Hematopoietic multipotent progenitor cell treated with erythropoietin and hydrocortisone succinate and interleukin-3 and kit ligand, for 8 days (in vitro differentiated cells): ENCODE data around the gene ZSCAN9.
A peak's percentile ranks its signal among the peaks of the same experiment; 100 is the strongest.

Experiments used
- DNase-seq: peaks from one replicate; pipeline ENCODE4 v3.0.0-alpha.2; 2015

The ZSCAN9 gene

DNA sequence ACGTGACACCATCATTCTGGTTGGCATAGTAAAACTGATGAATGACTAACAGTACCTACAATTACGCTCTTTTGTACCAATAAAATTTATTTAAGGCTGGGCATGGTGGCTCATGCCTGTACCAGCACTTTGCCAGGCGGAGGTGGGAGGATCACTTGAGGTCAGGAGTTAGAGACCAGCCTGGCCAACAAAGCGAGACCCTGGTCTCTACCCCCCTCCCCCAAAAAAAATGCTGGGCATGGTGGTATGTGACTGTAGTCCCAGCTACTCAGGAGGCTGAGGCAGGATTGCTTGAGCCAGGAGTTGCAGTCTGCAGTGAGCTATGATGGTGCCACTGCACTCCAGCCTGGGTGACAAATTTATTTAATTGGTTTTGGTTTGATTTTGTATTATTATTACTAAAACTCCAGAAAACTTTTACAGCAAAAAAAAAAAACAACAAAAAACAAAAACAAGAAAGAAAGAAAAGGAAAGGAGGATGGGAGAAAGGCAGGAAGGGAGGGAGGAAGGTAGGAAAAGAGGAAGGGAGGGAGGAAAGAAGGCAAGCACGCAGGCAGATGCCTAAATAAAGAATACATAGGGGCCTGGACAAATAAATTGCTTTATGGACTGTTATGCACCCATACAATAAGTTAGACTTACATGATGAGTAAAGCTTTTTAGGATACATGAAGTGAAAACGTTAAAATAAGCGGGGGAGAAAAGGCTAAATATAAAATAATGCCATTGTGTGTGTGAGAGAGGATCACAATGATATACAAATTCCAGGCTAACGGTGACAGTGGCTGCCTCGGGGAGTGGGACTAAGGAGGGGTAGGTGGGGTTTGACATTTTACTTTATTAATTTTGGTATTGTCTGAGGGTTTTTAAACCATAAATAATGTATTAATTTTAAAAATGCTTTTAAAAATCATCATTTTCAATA lies 682 bp upstream of the ZSCAN9 start:
- no peak for DNase-seq

DNA sequence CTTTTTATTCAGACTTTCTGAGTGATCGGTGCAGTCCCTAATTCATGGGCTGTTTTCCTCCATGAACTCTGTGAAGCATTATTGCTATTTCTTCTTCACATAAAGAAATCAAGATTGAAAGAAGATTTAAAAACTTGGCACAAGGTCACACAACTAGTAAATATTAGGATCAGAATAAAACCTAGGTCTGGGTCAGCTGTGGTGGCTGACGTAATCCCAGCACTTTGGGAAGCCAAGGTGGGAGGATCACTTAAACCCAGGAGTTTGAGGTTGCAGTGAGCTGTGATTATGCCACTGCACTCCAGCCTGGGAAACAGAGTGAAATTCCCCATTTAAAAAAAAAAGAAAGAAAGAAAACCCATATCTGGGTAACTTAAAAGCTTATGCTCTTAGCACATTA lies 1.4 kb downstream of the ZSCAN9 start:
- DNase-seq: no peak

DNA sequence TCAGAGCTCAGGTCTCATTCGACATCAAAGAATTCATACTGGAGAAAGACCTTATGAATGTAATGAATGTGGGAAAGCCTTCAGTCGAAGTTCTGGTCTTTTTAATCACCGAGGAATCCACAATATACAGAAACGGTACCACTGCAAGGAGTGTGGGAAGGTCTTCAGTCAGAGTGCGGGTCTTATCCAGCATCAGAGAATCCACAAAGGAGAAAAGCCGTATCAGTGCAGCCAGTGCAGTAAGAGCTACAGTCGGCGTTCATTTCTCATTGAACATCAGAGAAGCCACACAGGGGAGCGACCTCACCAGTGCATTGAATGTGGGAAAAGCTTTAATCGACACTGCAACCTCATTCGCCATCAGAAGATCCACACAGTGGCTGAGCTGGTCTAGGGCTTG lies 7.7 kb downstream of the ZSCAN9 start:
- DNase-seq: no peak

DNA sequence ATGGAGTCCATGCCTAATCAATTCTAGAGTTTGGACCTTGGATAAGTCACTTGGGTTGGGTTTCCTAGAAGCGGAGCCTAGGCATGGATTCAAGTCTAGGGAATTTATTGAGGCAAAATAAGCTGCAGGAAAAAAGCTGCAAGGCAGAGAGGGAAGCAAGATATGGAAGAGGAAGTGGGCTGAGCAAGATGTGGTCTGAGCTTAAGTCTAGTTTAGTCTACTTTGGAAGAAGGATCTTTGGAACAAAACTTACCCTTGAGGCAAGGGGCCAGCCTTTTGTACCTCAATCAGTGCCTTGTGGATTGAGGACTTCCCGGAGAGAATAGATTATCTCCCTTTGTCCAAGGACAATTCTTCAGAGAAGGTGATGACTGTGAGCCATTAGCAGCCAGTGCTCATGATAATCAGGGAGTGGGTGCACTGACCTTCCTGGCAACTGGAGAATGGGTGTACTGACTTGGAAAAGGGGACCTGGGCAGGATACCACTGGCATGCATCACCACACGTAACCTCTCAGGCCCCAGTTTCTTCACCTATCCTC lies 10.9 kb downstream of the ZSCAN9 start:
- DNase-seq: no peak

DNA sequence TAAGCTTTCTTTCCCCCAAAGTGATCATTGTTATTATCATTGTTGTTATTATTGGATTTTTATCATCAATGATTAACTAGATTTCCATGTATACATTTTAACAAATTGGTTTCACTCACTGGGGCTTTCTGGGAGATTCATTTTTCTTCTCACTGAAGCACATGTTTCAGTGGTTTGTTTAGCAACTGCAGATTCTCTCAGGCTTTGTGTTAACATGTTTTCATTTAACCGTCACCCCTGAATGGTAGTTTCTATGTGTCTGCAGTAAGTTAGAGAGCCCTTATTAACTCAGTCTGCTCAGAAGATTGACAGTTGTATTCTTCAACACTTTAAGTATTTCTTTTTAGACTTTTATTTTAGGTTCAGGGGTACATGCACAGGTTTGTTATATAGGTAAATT lies 14.6 kb downstream of the ZSCAN9 start:
- no peak for DNase-seq

DNA sequence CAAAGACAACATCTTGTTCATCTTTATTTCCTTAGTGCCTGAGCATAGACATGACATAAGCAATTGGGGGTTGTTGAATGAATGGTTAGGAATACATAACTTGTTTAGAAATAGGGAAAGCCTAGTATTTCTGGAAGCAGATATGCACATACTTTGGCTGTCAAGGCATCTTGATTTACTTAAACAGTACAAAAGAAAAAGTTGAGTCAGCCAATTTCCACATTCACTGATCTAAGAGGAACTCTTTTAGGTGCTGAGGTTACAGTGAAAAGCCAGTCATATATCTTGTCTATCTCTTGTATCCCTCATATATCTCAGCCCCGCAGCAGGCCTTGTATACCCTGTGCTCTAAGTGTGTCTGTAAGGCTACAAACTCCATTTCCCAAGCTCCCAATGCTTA lies 15.4 kb downstream of the ZSCAN9 start:
- DNase-seq: no peak

DNA sequence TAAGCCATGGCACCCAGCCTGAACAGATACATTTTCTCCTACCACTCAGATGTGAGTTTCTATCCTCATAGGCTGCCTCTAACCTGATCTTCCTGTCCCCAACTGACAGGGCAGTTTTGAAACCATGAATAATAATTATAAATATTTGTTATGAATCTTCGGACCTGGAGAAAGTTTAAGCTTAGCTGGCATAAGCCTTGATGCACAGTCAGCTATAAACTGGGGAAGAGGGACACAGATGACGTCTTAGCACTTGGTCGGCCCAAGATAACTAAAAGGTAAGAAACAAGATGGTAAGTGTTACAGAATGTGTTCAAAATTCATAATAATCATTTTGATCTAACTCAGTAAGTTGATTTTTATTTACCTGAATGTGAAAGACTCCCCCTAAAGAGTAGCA lies 18.9 kb downstream of the ZSCAN9 start:
- no peak for DNase-seq

DNA sequence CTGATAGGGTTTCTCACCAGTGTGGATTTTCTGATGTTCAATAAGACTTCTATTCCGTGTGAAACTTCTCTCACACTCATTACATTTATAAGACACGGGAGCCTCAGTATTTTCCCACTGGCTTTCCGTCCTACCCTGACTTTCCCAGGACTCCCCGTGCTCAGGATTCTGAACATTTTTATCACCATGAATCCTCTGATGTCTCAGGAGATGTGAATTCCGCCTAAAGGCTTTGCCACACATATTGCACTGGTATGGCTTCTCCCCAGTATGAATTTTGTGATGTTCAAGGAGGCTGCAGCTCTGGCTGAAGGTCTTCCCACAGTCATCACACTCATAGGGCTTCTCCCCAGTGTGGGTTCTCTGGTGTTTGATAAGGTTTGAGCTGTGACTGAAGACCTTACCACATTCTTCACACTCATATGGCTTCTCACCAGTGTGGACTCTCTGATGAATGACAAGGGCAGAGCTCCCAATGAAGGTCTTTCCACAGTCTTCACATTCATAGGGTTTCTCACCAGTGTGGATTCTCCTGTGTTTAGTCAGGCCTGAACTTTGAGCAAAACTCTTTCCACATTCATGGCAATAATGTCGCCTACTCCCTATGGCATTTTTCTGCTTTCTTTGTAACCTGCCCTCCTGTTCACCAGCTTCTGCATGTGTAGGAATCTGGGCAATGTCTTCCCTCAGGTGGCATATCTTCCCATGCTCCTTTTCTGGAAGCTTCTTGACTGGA lies 20.3 kb downstream of the ZSCAN9 start:
- no peak for DNase-seq

DNA sequence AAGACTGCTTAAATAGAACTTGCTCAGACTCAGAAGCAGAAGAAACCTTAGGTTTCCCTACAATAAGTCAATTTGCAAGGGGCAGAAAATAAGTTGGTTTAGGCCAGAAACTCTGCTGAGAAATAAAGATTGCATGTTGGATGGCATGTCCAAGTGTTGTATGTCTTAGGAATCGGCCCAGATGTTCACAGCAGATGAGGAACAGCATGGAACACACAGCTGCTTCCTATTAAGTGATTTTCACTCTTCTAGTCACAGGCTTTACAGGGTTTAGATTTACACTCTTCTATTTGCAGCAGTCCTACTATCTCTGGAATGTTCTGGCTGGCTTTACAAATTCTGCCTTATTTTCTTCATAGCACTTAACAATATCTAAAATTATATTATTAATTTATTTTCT lies 23.8 kb downstream of the ZSCAN9 start:
- no peak for DNase-seq

DNA sequence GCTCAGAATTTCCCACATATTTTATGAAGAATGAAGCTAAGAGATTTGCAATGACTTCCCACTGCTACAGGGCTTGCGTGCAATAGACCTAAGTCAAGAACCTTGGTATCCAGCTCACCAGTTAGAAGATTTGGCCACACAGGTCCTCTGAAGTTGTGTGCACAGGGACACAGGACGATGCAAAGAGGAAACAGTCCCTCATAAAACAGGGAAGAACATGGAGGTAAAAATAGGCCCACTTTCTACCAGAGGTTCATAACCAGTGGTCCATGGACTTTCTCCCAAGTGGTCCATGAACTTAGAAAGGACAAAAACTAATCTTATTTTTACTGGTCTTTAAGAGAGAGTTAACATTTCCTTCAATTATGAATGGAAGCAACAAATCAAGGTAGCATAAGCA lies 25.7 kb downstream of the ZSCAN9 start:
- no peak for DNase-seq

DNA sequence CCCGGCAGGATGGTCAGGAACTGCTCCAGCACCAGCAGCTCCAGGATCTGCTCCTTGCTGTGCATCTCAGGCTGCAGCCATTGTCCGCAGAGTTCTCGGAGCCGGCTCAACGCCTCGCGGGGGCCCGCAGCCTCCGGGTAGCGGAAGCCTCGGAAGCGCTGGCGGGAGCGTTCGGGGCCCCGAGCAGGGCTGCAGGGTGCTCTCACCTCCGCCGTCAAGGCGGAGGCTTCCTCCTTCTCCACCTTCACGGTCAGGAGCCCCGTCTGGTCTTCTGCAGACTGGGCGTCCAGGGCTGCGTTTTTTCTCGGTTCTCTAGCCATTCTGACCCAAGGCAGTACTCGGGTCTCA lies 26.6 kb downstream of the ZSCAN9 start:
- DNase-seq: peak; percentile 15

DNA sequence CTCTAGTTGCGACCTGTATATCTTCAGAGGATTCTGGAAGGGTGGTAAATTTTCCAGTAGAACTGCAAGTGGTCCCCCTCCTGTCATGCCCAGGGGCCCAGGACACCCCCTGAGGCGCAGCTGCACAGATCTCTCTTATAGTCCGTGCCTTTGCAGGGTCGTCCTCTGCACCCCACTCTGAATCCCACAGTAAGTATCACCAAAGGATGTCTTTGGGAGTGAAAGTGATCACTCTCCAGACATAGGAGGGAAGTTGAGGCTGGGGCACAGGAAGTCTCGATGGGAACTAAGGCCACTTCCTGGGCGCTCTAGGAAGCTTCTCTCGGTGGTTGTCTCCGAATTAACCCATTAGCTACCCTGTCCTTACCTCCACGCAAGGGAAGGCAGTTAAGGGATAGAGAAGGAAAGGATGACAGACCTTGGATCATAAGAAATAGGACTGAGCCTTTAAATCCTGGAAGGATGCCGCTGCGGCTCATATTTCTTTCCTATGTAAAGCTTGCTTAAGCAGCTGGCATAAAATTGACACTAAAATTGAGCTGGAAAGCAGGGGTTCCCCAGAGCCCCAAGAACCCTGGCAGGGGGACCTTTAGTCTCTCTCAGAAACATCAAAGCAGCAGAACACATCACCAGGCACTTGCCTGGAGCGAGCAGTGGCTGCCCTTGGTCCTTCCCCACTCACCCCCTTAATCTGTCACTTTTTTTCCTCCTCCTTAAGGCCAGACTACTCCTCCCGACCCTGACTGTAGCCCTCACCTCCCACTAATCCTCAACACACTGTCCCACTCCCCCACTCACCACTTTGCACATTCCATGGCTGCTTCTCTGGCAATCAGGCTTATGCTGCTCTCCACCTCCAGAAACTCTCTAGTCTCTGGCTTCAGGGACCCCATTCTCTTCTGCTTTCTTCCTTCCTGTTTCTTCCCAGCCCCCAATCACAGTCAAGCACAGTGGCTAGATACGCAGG lies 27.2 kb downstream of the ZSCAN9 start, which contains the start of gene ZKSCAN4:
TSS of gene ZKSCAN4 (minus strand) at position 261 of the 967 bp plus-strand sequence. CDS start 289 bp downstream, outside the sequence.
- peak; percentile 93 for DNase-seq

DNA sequence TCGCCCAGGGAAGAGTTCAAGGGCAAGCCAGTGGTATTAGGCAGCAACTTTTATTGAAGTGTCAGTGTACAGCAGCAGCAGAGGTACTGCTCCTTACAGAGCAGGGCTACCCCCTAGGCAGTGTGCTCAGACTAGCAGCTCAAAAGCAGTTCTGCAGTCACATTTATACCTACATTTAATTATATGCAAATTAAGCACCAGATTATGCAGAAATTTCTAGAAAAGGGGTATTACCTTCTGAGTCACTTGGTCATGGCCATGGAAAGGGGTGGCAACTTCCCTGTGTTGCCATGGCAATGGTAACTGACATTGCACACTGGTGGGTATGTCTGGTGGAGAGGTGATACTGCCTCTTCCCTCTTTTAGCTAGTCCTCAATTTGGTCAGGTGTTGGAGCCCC lies 29.0 kb downstream of the ZSCAN9 start:
- DNase-seq: peak; percentile 16

DNA sequence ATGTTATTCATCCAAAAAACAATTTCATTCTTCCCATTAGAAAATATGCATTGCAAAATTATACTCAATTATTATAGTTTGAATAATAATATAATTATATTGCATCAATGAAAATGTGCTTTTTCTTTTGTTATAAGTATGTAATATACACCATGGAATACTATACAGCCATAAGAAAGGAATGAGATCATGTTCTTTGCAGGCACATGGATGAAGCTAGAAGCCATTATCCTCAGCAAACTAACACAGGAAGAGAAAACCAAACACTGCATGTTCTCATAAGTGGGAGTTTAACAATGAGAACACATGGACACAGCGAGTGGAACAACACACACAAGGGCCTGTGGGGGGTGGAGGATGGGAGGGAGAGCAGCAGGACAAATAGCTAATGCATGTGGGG lies 32.0 kb downstream of the ZSCAN9 start:
- no peak for DNase-seq

DNA sequence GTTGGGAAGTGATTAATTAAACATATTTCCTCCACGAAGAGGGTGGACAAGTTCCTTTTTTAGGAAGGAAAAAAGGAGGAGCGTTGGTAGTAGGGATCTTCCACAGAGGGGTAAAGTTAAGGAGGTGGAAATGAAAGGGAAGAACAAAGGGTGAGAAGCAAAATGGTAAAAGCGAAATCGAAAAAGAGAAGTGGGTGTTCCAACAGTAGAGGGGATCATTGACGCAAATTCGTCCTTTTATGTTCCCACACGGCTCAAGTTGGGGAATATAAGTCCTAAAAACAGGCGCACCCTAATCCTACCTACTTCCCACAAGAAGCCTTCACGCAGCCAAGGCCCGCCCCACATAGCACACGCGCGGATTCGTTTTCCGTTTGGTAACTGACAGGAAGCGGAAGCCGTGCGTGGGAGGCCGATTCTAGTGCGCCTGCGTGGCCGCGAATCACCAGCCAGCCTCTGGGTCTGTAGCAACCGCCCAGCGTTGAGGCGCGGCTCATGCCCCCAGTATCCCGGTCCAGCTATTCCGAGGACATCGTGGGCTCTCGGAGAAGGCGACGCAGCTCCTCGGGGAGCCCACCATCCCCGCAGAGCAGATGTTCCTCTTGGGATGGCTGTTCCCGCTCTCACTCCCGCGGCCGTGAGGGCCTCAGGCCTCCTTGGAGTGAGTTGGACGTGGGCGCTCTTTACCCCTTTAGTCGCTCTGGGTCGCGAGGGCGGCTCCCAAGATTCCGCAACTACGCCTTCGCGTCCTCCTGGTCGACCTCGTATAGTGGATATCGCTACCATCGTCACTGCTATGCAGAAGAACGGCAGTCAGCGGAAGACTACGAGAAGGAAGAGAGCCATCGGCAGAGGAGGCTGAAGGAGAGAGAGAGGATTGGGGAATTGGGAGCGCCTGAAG lies 34.1 kb downstream of the ZSCAN9 start, which contains the start of gene NKAPL:
TSS of gene NKAPL (plus strand) at position 421 of the 901 bp plus-strand sequence. CDS start at position 496, 75 bp downstream.
- DNase-seq: peak; percentile 51

DNA sequence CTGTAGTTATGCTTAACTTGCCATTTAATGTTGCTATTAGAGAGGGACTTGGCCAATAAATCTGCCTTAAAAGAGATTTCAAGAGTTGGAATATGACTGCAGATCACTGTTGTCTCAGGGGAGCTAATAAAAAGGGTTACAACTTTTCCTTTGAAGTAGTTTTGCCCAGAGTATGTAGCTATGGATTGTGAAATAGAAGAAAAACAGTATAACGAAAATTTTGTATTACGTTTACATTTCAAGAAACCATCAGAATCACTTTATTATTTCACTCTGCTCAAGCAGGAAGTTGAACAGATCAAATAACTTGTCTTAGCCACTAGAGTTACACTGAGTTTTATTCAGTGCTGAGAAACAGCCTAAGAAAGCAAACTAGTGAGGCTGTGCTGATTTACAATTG lies 38.8 kb downstream of the ZSCAN9 start:
- no peak for DNase-seq

DNA sequence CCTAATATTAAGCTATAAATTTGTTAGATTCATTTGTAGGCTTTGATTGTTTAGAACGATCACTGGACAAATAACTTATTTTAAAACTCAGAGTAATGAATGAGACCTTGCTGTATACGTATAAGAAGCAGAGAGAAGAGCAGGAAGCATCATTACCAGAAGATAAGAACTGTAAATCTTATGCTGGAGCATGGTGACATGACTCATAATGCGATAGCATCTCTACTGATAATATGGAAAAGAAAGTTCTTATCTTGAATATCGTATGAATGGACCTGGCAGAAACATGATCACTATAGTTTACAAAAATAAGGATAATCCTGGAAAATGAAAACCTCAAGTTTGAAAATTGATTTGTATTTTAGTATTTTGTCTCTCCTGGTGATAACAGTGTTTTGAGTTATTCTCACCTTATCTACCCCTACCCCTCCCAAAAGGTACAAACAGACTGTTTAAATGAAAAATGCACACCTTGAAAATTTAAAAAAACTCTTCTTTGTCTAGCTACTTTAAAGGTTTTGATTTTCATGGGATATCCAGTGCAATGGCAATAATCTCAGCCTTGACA lies 39.8 kb downstream of the ZSCAN9 start:
- DNase-seq: no peak

DNA sequence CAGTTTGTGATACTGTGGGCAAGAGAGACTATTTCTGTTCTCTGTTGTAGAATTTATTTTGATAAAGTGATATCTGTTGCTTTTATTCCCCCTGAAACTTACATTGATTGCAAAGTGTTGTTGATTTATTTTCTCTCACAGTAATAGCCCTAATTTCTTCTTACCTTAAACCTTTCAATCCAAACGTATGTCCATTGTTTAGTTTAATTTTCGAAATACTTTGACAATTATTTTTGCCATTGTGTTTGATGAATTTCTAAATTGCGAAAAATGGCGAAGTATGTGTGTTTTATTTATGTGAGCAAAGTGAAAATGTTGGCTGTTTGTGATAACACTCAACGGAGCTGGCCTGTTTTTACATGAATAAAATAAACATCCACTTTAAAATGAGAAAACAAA lies 41.5 kb downstream of the ZSCAN9 start:
- DNase-seq: peak; percentile 12

DNA sequence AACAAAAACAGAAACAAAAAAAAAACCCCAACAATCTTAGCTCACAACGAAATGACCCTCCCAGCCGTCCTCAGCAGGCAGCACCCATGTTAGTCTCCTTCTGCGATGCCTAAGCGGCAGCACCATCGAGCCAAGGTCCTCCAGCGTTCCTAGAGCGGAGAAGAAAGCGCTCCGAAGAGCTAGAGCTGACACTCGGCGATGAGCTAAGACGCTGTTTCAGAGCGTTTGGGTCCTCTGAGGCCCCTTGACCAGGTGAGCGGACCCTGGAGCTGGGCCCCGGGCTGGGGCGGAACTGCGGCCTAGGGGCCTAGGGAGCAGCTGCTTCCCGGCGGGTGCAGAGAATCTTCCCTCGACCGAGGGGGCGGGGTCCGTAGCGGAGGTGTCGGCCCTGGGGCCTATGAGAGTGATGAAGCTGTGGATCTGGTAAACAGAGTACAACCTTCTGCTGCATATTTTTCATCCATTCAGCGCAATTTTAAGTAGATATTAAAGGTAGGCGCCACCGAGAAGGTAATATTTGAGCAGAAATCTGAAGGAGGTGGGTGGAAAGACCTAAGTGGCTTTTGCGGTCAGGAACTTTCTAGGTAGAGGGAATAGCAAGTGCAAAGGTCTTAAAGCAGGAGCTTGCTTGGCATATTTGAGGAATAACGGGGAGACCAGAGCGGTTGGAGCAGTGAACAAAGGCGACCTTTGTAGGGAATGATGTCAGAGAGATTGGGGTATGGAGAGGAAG lies 42.1 kb downstream of the ZSCAN9 start, which contains the start of gene ZSCAN26:
TSS of gene ZSCAN26 (plus strand) at position 182 of the 733 bp plus-strand sequence. CDS start 4,777 bp downstream, outside the sequence.
- DNase-seq: peak; percentile 92

DNA sequence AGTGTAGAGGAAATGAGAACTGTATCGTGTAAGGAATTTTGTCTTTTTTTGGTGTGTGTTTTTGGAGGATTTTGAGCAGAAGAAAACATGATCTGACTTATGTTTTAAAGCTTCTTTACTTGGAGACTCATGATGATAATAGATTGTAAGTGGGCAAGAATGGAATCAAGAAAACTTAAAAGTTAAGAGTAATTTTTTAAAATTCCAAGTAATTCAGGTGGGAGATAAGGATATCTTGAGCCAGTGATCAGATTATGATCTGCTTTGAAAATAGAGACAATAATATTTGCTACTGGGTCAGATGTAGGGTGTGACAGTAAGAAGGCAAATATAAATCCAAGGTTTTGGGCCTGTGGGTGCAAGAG lies 42.6 kb downstream of the ZSCAN9 start:
- no peak for DNase-seq
